Stimulated activated CD4-positive, alpha-beta T cell treated with anti-CD3 and anti-CD28 coated beads, Interleukin-1b, Interleukin-23, amount 100 ng/mL, for 4 hours (primary cell): ENCODE data around the gene PIGT.

Experiments
- DNase-seq, 2 donors: peaks; one replicate each; pipeline ENCODE4 v3.0.0-alpha.2; 2020; ENCODE audit warnings: low read depth in 2 of 2

Gene PIGT

GRCh38 chr20:45415822-45416637 lies at the start of gene PIGT:
Gene PIGT, plus strand, starts transcription at chr20:45416141. Its CDS starts 16 bp downstream, at chr20:45416157.
- peak; percentile 77 to 81 for DNase-seq

GRCh38 chr20:45366192-45366591 lies 49.7 kb upstream of the PIGT start:
- no peak for DNase-seq

- DNase-seq = no peak
Observed at GRCh38 chr20:45366631-45367030, 49.3 kb upstream of the PIGT start.

GRCh38 chr20:45367126-45367525 lies 48.8 kb upstream of the PIGT start:
- DNase-seq = no peak

GRCh38 chr20:45368221-45368980 lies 47.5 kb upstream of the PIGT start:
- DNase-seq = no peak

- DNase-seq = no peak
Observed at GRCh38 chr20:45370571-45371160, 45.3 kb upstream of the PIGT start.

- DNase-seq = no peak
Observed at GRCh38 chr20:45372241-45372640, 43.7 kb upstream of the PIGT start.

GRCh38 chr20:45372646-45373352 lies 43.1 kb upstream of the PIGT start:
- no peak for DNase-seq

GRCh38 chr20:45373353-45374100 lies 42.4 kb upstream of the PIGT start:
- peak; percentile 91 to 93 for DNase-seq

- DNase-seq = no peak
Observed at GRCh38 chr20:45374101-45374467, 41.9 kb upstream of the PIGT start.

- DNase-seq = no peak
Observed at GRCh38 chr20:45374966-45375365, 41.0 kb upstream of the PIGT start.

- DNase-seq = no peak
Observed at GRCh38 chr20:45377269-45377668, 38.7 kb upstream of the PIGT start.

GRCh38 chr20:45378191-45378590 lies 37.8 kb upstream of the PIGT start, which contains the start of gene TP53TG5:
Gene TP53TG5, minus strand, starts transcription at chr20:45378325. Its CDS starts 89 bp downstream, at chr20:45378236.
- DNase-seq = no peak

- no peak for DNase-seq
Observed at GRCh38 chr20:45387274-45387673, 28.7 kb upstream of the PIGT start.

GRCh38 chr20:45390931-45391330 lies 25.0 kb upstream of the PIGT start:
- no peak for DNase-seq

GRCh38 chr20:45391559-45391958 lies 24.4 kb upstream of the PIGT start:
- DNase-seq = no peak

- no peak for DNase-seq
Observed at GRCh38 chr20:45392733-45393132, 23.2 kb upstream of the PIGT start.

- no peak for DNase-seq
Observed at GRCh38 chr20:45394221-45395113, 21.5 kb upstream of the PIGT start.

- no peak for DNase-seq
Observed at GRCh38 chr20:45395114-45395415, 20.9 kb upstream of the PIGT start.

- no peak for DNase-seq
Observed at GRCh38 chr20:45399018-45399417, 16.9 kb upstream of the PIGT start.
